Uterus (tissue), 4 donors: ENCODE measurements around the gene ATP2A2. TPM values are rescaled to one million over a fixed set of nuclear protein-coding genes. Genes with fewer than 3 reads are reported as not detected.

Experiments used
- DNase-seq, 2 donors: peaks; one replicate each; pipeline ENCODE4 v3.0.0-alpha.2; 2019 to 2020
- H3K27ac ChIP-seq, 2 donors: fragments of 200-600 bp; sonication (generic); 1 replicate in 1 of 2; 2 replicates in 1 of 2; pipeline ENCODE4 v1.5.1; 2016 to 2018
- H3K27me3 ChIP-seq, 2 donors: fragments of 200-600 bp; sonication (generic); one replicate each; pipeline ENCODE4 v1.5.1; 2018 to 2019; ENCODE audit warnings: control low read depth in 1 of 2
- H3K36me3 ChIP-seq, 2 donors: fragments of 200-600 bp; sonication (generic); one replicate each; pipeline ENCODE4 v1.5.1; 2019; ENCODE audit warnings: control low read depth in 1 of 2
- H3K4me1 ChIP-seq, 2 donors: fragments of 200-600 bp; sonication (generic); one replicate each; pipeline ENCODE4 v1.5.1; 2018 to 2019; ENCODE audit warnings: control low read depth in 1 of 2
- H3K4me3 ChIP-seq, 2 donors: fragments of 200-600 bp; sonication (generic); 1 replicate in 1 of 2; 2 replicates in 1 of 2; pipeline ENCODE4 v1.5.1; 2018 to 2019; ENCODE audit warnings: mild to moderate bottlenecking in 1 of 2
- H3K9me3 ChIP-seq, 2 donors: fragments of 200-600 bp; sonication (generic); one replicate each; pipeline ENCODE4 v1.5.1; 2019; ENCODE audit warnings: control low read depth in 1 of 2
- CTCF ChIP-seq, 4 experiments: fragments of 200-600 bp in 2 of 4; fragments of 450-650 bp in 2 of 4; sonication (generic) in 2 of 4; IDR thresholded peaks; one replicate each; pipeline ENCODE4 v1.5.1; 2016 to 2019; ENCODE audit warnings: antibody characterized with exemption in 4 of 4, mild to moderate bottlenecking in 2 of 4, moderate library complexity in 1 of 4
- POLR2A ChIP-seq, 2 donors: fragments of 450-650 bp; IDR thresholded peaks; one replicate each; pipeline ENCODE4 v1.6.1; 2016; ENCODE audit warnings: antibody characterized with exemption in 2 of 2, mild to moderate bottlenecking in 1 of 2, moderate library complexity in 1 of 2
- intact Hi-C: fragments of 100-400 bp; cut with DNase I; formaldehyde crosslinking; loops from one replicate; pipeline ENCODE4 v1.15.1; 2023; ENCODE audit warnings: low total_unique reads
- total RNA-seq, 4 donors: library from RNA; depleted of rRNA in 3 of 4; stranded (reverse); fragments of >200 nt in 3 of 4; gene quantifications; one replicate each; pipeline versions ENCODE4 v1.1.0 to v1.2.4, GENCODE V29; 2014 to 2023
- donor health status: DM: yes; HTN: yes; CAD: no.

ATP2A2 gene
- total RNA-seq, 4 donors from 2014 or later: 61.5 to 173 (median 97.9) TPM

- H3K36me3 ChIP-seq: no peaks in the 10 kb centered on the region
- H3K4me1 ChIP-seq: no peaks in the 10 kb centered on the region
- H3K27me3 ChIP-seq: no peaks in the 10 kb centered on the region
- H3K27ac ChIP-seq: no peak overlapping the region
- TF ChIP-seq CTCF (IDR thresholded peaks at IDR 0.05) (no peak), POLR2A (IDR thresholded peaks at IDR 0.05) (no peak)
- intact Hi-C loops: no loop called here
- no peaks in the 10 kb centered on the region for H3K9me3 ChIP-seq
- H3K4me3 ChIP-seq: no peak overlapping the region
- DNase-seq: no peak
These were observed 37.8 kb upstream of the ATP2A2 start for GRCh38 chr12:110243227-110243626.

- no peak overlapping the region for H3K4me3 ChIP-seq
- H3K27me3 ChIP-seq: no peaks in the 10 kb centered on the region
- H3K9me3 ChIP-seq: no peaks in the 10 kb centered on the region
- no peak for DNase-seq
- no peaks in the 10 kb centered on the region for H3K4me1 ChIP-seq
- TF ChIP-seq CTCF (IDR thresholded peaks at IDR 0.05) (no peak), POLR2A (IDR thresholded peaks at IDR 0.05) (no peak)
- no peaks in the 10 kb centered on the region for H3K36me3 ChIP-seq
- intact Hi-C loops: no loop called here
- H3K27ac ChIP-seq: no peak overlapping the region
These were observed 36.7 kb upstream of the ATP2A2 start for GRCh38 chr12:110244372-110244771.

- Histone ChIP-seq H3K27me3 (no peaks in the 10 kb centered on the region), H3K27ac (no peak overlapping the region), H3K9me3 (no peaks in the 10 kb centered on the region), H3K4me1 (no peaks in the 10 kb centered on the region), H3K36me3 (no peaks in the 10 kb centered on the region), H3K4me3 (no peak overlapping the region)
- no peak for TF ChIP-seq POLR2A (IDR thresholded peaks at IDR 0.05)
- no peak for TF ChIP-seq CTCF (IDR thresholded peaks at IDR 0.05)
- intact Hi-C loops: no loop called here
- DNase-seq: no peak
These were observed 36.2 kb upstream of the ATP2A2 start for GRCh38 chr12:110244829-110245228.

GRCh38 chr12:110245369-110245772 is 35.7 kb upstream of the ATP2A2 start:
- Histone ChIP-seq H3K27me3 (no peaks in the 10 kb centered on the region), H3K4me1 (no peaks in the 10 kb centered on the region), H3K27ac (no peak overlapping the region), H3K4me3 (no peak overlapping the region), H3K36me3 (no peaks in the 10 kb centered on the region), H3K9me3 (no peaks in the 10 kb centered on the region)
- TF ChIP-seq CTCF (IDR thresholded peaks at IDR 0.05) (no peak), POLR2A (IDR thresholded peaks at IDR 0.05) (no peak)
- intact Hi-C loops: no loop called here
- no peak for DNase-seq

GRCh38 chr12:110246636-110247339 is 34.3 kb upstream of the ATP2A2 start:
- H3K27me3 ChIP-seq: no peaks in the 10 kb centered on the region
- TF ChIP-seq POLR2A (IDR thresholded peaks at IDR 0.05): no peak
- no peak for TF ChIP-seq CTCF (IDR thresholded peaks at IDR 0.05)
- H3K4me1 ChIP-seq: no peaks in the 10 kb centered on the region
- intact Hi-C loops: no loop called here
- peak overlapping the region; percentile 53 to 68 for H3K27ac ChIP-seq
- no peak overlapping the region for H3K4me3 ChIP-seq
- no peaks in the 10 kb centered on the region for H3K36me3 ChIP-seq
- no peaks in the 10 kb centered on the region for H3K9me3 ChIP-seq
- no peak for DNase-seq
